ENCODE results near the gene KIFBP. TPM values are rescaled to one million over a fixed set of nuclear protein-coding genes. Genes with fewer than 3 reads are reported as not detected.

Gene KIFBP
- total and polyA plus RNA-seq, 2 of the 13 experiments (the other 11 are each of a cell fraction or from before 2014, with no cell fraction given): 13.0 to 21.9 TPM

DNA sequence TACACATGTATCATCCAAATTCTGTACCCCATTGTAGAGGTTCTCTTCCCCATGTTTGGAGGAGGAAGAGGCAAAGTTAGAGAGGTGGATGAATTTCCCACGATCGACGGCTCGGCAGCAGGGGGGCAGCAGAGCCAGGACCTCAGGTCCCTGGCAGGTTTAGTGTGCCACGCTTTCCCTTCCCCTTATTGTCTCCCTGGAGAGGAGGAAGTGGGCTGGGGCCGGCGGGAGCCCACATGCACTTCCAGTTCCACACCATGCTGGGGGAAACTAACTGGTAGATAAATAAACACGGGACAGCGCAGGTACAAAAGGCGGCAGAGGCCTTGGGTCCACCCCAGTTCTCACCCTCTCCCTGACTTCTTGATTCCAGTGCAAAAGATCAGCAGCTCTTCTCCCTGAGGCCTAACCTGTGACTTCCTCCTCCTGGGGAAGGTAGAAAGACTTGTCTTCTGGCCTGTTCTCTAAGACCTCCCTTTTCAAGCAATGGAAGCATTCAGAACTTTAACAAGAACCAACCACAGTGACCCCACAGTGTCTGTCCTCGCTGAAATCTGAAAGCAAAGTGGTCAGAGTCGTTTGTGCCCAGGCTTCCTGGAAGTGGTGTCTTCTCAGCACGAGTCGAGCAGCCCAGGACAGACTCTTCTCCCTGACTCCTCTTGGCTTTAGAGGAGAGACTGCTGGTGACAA is 68.8 kb downstream of the KIFBP start (continued):
- TF ChIP-seq ZNF12 (CRISPR knock-in tag; IDR thresholded peaks at IDR 0.05) (0 out of 2 replicates have a peak, but pooled peaks have one; percentile 19), ZNF777 (CRISPR knock-in tag; IDR thresholded peaks at IDR 0.05) (peak; percentile 63; the same call in 1 of the 2 replicates), CENPT (CRISPR knock-in tag; IDR thresholded peaks at IDR 0.05; ENCODE audit: low read depth) (0 out of 2 replicates have a peak, but pooled peaks have one; percentile 37), HNF4A (CRISPR knock-in tag; IDR thresholded peaks at IDR 0.05) (0 out of 2 replicates have a peak, but pooled peaks have one; percentile 20), SALL1 (CRISPR knock-in tag; IDR thresholded peaks at IDR 0.05) (0 out of 2 replicates have a peak, but pooled peaks have one; percentile 23), ZFX (CRISPR knock-in tag; IDR thresholded peaks at IDR 0.05; ENCODE audit: low read depth) (peak; percentile 80), TEAD3 (CRISPR knock-in tag; optimal IDR thresholded peaks at IDR 0.05; ENCODE audit: borderline replicate concordance) (peak; percentile 19), GABPA (IDR thresholded peaks at IDR 0.05; ENCODE audit: low read depth, low read length) (no peak), GABPA (CRISPR knock-in tag; IDR thresholded peaks at IDR 0.05; ENCODE audit: low read depth) (peak; percentile 49; the same call in 1 of the 2 replicates), ZNF619 (CRISPR knock-in tag; IDR thresholded peaks at IDR 0.05) (no peak), ZNF263 (CRISPR knock-in tag; IDR thresholded peaks at IDR 0.05) (peak; percentile 36; the same call in 1 of the 2 replicates), KAT8 (CRISPR knock-in tag; IDR thresholded peaks at IDR 0.05) (0 out of 2 replicates have a peak, but pooled peaks have one; percentile 27), ZMYM4 (CRISPR knock-in tag; IDR thresholded peaks at IDR 0.05) (0 out of 2 replicates have a peak, but pooled peaks have one; percentile 40), FOXA3 (CRISPR knock-in tag; IDR thresholded peaks at IDR 0.05) (0 out of 2 replicates have a peak, but pooled peaks have one; percentile 16), POLR2AphosphoS5 (IDR thresholded peaks at IDR 0.05; ENCODE audit: low read depth, low read length) (peak; percentile 40; the same call in 1 of the 2 replicates), ZNF7 (CRISPR knock-in tag; IDR thresholded peaks at IDR 0.05) (peak; percentile 91), HES4 (CRISPR knock-in tag; IDR thresholded peaks at IDR 0.05; ENCODE audit: borderline replicate concordance) (no peak), ZC3H13 (CRISPR knock-in tag; IDR thresholded peaks at IDR 0.05) (no peak), CEBPG (CRISPR knock-in tag; IDR thresholded peaks at IDR 0.05) (no peak), MYC (CRISPR knock-in tag; IDR thresholded peaks at IDR 0.05; ENCODE audit: borderline replicate concordance) (peak; percentile 33; the same call in 1 of the 2 replicates), GABPB1 (CRISPR knock-in tag; IDR thresholded peaks at IDR 0.05) (peak; percentile 48; the same call in 1 of the 2 replicates)
- TF ChIP-seq, protein P1, sequence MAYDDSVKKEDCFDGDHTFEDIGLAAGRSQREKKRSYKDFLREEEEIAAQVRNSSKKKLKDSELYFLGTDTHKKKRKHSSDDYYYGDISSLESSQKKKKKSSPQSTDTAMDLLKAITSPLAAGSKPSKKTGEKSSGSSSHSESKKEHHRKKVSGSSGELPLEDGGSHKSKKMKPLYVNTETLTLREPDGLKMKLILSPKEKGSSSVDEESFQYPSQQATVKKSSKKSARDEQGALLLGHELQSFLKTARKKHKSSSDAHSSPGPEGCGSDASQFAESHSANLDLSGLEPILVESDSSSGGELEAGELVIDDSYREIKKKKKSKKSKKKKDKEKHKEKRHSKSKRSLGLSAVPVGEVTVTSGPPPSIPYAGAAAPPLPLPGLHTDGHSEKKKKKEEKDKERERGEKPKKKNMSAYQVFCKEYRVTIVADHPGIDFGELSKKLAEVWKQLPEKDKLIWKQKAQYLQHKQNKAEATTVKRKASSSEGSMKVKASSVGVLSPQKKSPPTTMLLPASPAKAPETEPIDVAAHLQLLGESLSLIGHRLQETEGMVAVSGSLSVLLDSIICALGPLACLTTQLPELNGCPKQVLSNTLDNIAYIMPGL (CRISPR knock-in tag; IDR thresholded peaks at IDR 0.05; ENCODE audit: borderline replicate concordance in 1 of 2, low read depth in 1 of 2): peak in 1 of 2 experiments; percentile 40; a peak in 1 of 4 replicates
- TF ChIP-seq, protein P2, sequence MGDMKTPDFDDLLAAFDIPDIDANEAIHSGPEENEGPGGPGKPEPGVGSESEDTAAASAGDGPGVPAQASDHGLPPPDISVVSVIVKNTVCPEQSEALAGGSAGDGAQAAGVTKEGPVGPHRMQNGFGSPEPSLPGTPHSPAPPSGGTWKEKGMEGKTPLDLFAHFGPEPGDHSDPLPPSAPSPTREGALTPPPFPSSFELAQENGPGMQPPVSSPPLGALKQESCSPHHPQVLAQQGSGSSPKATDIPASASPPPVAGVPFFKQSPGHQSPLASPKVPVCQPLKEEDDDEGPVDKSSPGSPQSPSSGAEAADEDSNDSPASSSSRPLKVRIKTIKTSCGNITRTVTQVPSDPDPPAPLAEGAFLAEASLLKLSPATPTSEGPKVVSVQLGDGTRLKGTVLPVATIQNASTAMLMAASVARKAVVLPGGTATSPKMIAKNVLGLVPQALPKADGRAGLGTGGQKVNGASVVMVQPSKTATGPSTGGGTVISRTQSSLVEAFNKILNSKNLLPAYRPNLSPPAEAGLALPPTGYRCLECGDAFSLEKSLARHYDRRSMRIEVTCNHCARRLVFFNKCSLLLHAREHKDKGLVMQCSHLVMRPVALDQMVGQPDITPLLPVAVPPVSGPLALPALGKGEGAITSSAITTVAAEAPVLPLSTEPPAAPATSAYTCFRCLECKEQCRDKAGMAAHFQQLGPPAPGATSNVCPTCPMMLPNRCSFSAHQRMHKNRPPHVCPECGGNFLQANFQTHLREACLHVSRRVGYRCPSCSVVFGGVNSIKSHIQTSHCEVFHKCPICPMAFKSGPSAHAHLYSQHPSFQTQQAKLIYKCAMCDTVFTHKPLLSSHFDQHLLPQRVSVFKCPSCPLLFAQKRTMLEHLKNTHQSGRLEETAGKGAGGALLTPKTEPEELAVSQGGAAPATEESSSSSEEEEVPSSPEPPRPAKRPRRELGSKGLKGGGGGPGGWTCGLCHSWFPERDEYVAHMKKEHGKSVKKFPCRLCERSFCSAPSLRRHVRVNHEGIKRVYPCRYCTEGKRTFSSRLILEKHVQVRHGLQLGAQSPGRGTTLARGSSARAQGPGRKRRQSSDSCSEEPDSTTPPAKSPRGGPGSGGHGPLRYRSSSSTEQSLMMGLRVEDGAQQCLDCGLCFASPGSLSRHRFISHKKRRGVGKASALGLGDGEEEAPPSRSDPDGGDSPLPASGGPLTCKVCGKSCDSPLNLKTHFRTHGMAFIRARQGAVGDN (CRISPR knock-in tag; IDR thresholded peaks at IDR 0.05): peak; percentile 58
- TF ChIP-seq, protein P3, sequence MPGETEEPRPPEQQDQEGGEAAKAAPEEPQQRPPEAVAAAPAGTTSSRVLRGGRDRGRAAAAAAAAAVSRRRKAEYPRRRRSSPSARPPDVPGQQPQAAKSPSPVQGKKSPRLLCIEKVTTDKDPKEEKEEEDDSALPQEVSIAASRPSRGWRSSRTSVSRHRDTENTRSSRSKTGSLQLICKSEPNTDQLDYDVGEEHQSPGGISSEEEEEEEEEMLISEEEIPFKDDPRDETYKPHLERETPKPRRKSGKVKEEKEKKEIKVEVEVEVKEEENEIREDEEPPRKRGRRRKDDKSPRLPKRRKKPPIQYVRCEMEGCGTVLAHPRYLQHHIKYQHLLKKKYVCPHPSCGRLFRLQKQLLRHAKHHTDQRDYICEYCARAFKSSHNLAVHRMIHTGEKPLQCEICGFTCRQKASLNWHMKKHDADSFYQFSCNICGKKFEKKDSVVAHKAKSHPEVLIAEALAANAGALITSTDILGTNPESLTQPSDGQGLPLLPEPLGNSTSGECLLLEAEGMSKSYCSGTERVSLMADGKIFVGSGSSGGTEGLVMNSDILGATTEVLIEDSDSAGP (CRISPR knock-in tag; IDR thresholded peaks at IDR 0.05; ENCODE audit: borderline replicate concordance): no peak
